Endothelial cell of umbilical vein (primary cell): ENCODE results near the gene IQSEC3. TPM values are rescaled to one million over a fixed set of nuclear protein-coding genes. Genes with fewer than 3 reads are reported as not detected.

ENCODE experiments used
- BruUV-seq: library from RNA; stranded (reverse); fragments of 400-500 nt; replicated peaks from 2 replicates; lab custom pipeline; 2021; lab: Mats Ljungman, UMichigan
- CTCF ChIA-PET: fragments of 300-600, 350-600 bp; sonication (Branson Sonifier 250); formaldehyde crosslinking; loops from one replicate; lab custom pipeline; 2021; ENCODE audit warnings: antibody characterized with exemption, inconsistent platforms; lab: Charles Lee
- POLR2A ChIA-PET: fragments of 300-600, 350-600 bp; sonication (Branson Sonifier 250); formaldehyde crosslinking; loops from one replicate; lab custom pipeline; 2021; ENCODE audit warnings: antibody characterized with exemption, inconsistent platforms; lab: Charles Lee
- DNase-seq: peaks from one replicate; pipeline ENCODE4 v3.0.0-alpha.2; 2011; ENCODE audit warnings: low read depth, low spot score
- FAIRE-seq: peaks from 2 replicates; lab custom pipeline; 2011; peaks lifted over from hg19 to GRCh38; lab: Jason Lieb, UNC
- H2AFZ ChIP-seq: 2 replicates; pipeline ENCODE4 v1.6.0; 2012; ENCODE audit warnings: low read depth, low read length, control low read depth, inconsistent platforms
- H3K27ac ChIP-seq: 2 replicates; pipeline ENCODE4 v1.5.1; 2011; ENCODE audit warnings: low read depth, mild to moderate bottlenecking, control low read depth, low read length, moderate library complexity; ENCODE audit not compliant: insufficient read depth
- H3K27me3 ChIP-seq, 2 experiments: 2 replicates each; pipeline versions ENCODE4 v1.6.0 to v1.6.1; 2011; ENCODE audit warnings: low read length in 2 of 2, mixed read lengths in 1 of 2; ENCODE audit not compliant: control insufficient read depth in 2 of 2, insufficient read depth in 2 of 2
- H3K36me3 ChIP-seq, 2 experiments: 2 replicates in 1 of 2; 3 replicates in 1 of 2; pipeline ENCODE4 v1.5.1; 2011; ENCODE audit warnings: low read length in 2 of 2, mild to moderate bottlenecking in 1 of 2, moderate library complexity in 1 of 2; ENCODE audit not compliant: control insufficient read depth in 2 of 2, insufficient read depth in 2 of 2; ENCODE audit errors: extremely low read depth in 1 of 2
- H3K4me1 ChIP-seq: 3 replicates; pipeline ENCODE4 v1.5.1; 2011; ENCODE audit warnings: mild to moderate bottlenecking, low read length; ENCODE audit not compliant: control insufficient read depth, insufficient read depth; ENCODE audit errors: extremely low read depth
- H3K4me2 ChIP-seq: 2 replicates; pipeline ENCODE4 v1.6.1; 2011; ENCODE audit warnings: low read length, control low read depth, mixed read lengths; ENCODE audit not compliant: insufficient read depth
- H3K4me3 ChIP-seq, 3 experiments: fragments of 200-600 bp in 1 of 3; sonication (generic), shearing (Covaris generic) in 1 of 3; replicated peaks in 1 of 3; 2 replicates each; pipeline ENCODE4 v1.5.1; 2011 to 2016; ENCODE audit warnings: control low read depth in 3 of 3, low read length in 3 of 3, mild to moderate bottlenecking in 2 of 3, inconsistent platforms in 1 of 3, low read depth in 1 of 3, moderate library complexity in 1 of 3; ENCODE audit not compliant: insufficient read depth in 1 of 3
- H3K79me2 ChIP-seq: 2 replicates; pipeline ENCODE4 v1.6.0; 2012; ENCODE audit warnings: low read length, inconsistent platforms; ENCODE audit not compliant: control insufficient read depth, insufficient read depth
- H3K9ac ChIP-seq: replicated peaks from 2 replicates; pipeline ENCODE3; 2011; ENCODE audit warnings: low read length, control low read depth; ENCODE audit not compliant: insufficient read depth; ENCODE audit errors: extremely low read depth
- H3K9me1 ChIP-seq: replicated peaks from 3 replicates; pipeline ENCODE4 v1.6.0; 2011; ENCODE audit warnings: mild to moderate bottlenecking, low read length; ENCODE audit not compliant: control insufficient read depth, insufficient read depth; ENCODE audit errors: extremely low read depth
- H3K9me3 ChIP-seq: replicated peaks from 2 replicates; pipeline ENCODE4 v1.5.1; 2012; ENCODE audit warnings: low read length, inconsistent platforms; ENCODE audit not compliant: control insufficient read depth, insufficient read depth
- H4K20me1 ChIP-seq: replicated peaks from 2 replicates; pipeline ENCODE3; 2011; ENCODE audit warnings: mild to moderate bottlenecking, low read length; ENCODE audit not compliant: control insufficient read depth, insufficient read depth; ENCODE audit errors: extremely low read depth
- EZH2 ChIP-seq: IDR thresholded peaks from 2 replicates; pipeline ENCODE4 v1.6.1; 2012; ENCODE audit warnings: borderline replicate concordance, low read depth, mild to moderate bottlenecking, moderate library complexity, low read length, inconsistent platforms; ENCODE audit not compliant: severe bottlenecking
- FOS ChIP-seq: IDR thresholded peaks from 2 replicates; pipeline ENCODE4 v1.6.1; 2011; ENCODE audit warnings: mild to moderate bottlenecking, low read length, moderate library complexity, borderline replicate concordance; ENCODE audit not compliant: insufficient read depth
- JUN ChIP-seq: IDR thresholded peaks from 2 replicates; pipeline ENCODE4 v1.6.1; 2011; ENCODE audit warnings: borderline replicate concordance, low read depth; ENCODE audit not compliant: insufficient read length, insufficient read depth
- POLR2A ChIP-seq: IDR thresholded peaks from 2 replicates; pipeline ENCODE4 v1.6.1; 2012; ENCODE audit warnings: low read depth, mild to moderate bottlenecking, control low read depth, low read length
- POLR2AphosphoS5 ChIP-seq: IDR thresholded peaks from 2 replicates; pipeline ENCODE4 v1.6.1; 2012; ENCODE audit warnings: low read depth, mild to moderate bottlenecking, control low read depth, low read length, moderate library complexity; ENCODE audit not compliant: insufficient read depth
- dilution Hi-C: fragments of 300-500 bp; cut with MboI; formaldehyde crosslinking; loops from one replicate; pipeline ENCODE4 v1.15.0; 2019; ENCODE audit warnings: low sequenced_read_pairs; ENCODE audit not compliant: extremely low pct_ligation_motif_present
- intact Hi-C: fragments of 100-400 bp; cut with micrococcal nuclease; formaldehyde crosslinking; loops from one replicate; pipeline ENCODE4 v1.10.0; 2022
- polyA plus RNA-seq, 4 experiments: library from polyadenylated mRNA; depleted of rRNA in 3 of 4; stranded (reverse) in 3 of 4; unstranded in 1 of 4; fragments of >200 nt; gene quantifications; 2 replicates each; pipeline versions ENCODE4 v1.2.1 to v1.2.3, GENCODE V29; 2011 to 2012; ENCODE audit warnings: missing spikeins in 1 of 4
- total RNA-seq: library from RNA; stranded (reverse); gene quantifications from 2 replicates; pipeline ENCODE4 v1.2.3, GENCODE V29; 2021
- TF ChIP-seq, protein P1 (sequence below): IDR thresholded peaks from 2 replicates; pipeline ENCODE4 v1.6.1; 2011; ENCODE audit not compliant: insufficient read depth, insufficient read length
- TF ChIP-seq, protein P2 (sequence below), 2 donors: IDR thresholded peaks; 1 replicate in 1 of 2; 2 replicates in 1 of 2; pipeline ENCODE4 v1.5.1; 2011; ENCODE audit warnings: low read length in 2 of 2, mild to moderate bottlenecking in 2 of 2, moderate library complexity in 2 of 2, control low read depth in 1 of 2, inconsistent platforms in 1 of 2, low read depth in 1 of 2; ENCODE audit not compliant: insufficient read depth in 1 of 2; ENCODE audit errors: extremely low read depth in 1 of 2

The IQSEC3 gene
- total and polyA plus RNA-seq, 2 donors (not counting 3 experiments of a cell fraction or from before 2014, with no cell fraction given): not detected

DNA sequence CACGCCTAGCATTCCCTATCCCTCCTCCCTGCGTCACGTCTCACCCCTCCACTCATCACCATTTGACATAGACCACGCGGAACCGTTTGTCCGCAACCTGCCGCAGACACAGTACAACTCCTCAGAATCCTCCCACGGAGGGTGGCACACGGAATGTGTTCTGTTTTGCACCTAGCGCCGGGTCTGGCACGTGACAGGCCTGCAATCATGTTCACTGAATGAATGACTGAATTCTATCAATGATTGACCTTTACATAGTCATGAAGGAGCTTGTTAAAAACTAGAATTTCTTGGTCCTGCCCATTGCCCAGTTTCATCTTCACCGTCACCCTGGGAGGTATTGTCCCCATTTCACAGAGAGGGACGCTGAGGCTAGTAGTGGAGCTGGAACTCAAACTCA is 142.7 kb downstream of the IQSEC3 start:
- intact Hi-C loops (no loop called here), dilution Hi-C loops (no loop called here)
- Histone ChIP-seq H4K20me1 (no peaks in the 10 kb centered on the region), H3K9ac (no peak overlapping the region), H3K4me2 (no peak overlapping the region), H2AFZ (no peak overlapping the region), H3K27ac (no peak overlapping the region), H3K4me1 (no peaks in the 10 kb centered on the region), H3K36me3 (no peaks in the 10 kb centered on the region), H3K79me2 (no peaks in the 10 kb centered on the region), H3K9me1 (no peaks in the 10 kb centered on the region), H3K27me3 (peaks cover 0 to 3% of the 10 kb centered on the region in 2 experiments), H3K4me3 (no peak overlapping the region), H3K9me3 (no peaks in the 10 kb centered on the region)
- FAIRE-seq (no peak), DNase-seq (no peak)
- POLR2A ChIA-PET: no interaction called here
- CTCF ChIA-PET: no interaction called here
- BruUV-seq: no TSS peak
- no peak for TF ChIP-seq POLR2A
- TF ChIP-seq, protein P1, sequence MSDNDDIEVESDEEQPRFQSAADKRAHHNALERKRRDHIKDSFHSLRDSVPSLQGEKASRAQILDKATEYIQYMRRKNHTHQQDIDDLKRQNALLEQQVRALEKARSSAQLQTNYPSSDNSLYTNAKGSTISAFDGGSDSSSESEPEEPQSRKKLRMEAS: no peak
- no peak for TF ChIP-seq FOS
- TF ChIP-seq, protein P2, sequence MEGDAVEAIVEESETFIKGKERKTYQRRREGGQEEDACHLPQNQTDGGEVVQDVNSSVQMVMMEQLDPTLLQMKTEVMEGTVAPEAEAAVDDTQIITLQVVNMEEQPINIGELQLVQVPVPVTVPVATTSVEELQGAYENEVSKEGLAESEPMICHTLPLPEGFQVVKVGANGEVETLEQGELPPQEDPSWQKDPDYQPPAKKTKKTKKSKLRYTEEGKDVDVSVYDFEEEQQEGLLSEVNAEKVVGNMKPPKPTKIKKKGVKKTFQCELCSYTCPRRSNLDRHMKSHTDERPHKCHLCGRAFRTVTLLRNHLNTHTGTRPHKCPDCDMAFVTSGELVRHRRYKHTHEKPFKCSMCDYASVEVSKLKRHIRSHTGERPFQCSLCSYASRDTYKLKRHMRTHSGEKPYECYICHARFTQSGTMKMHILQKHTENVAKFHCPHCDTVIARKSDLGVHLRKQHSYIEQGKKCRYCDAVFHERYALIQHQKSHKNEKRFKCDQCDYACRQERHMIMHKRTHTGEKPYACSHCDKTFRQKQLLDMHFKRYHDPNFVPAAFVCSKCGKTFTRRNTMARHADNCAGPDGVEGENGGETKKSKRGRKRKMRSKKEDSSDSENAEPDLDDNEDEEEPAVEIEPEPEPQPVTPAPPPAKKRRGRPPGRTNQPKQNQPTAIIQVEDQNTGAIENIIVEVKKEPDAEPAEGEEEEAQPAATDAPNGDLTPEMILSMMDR (IDR thresholded peaks at IDR 0.05; ENCODE audit: extremely low read depth in 1 of 2, insufficient read depth in 1 of 2, low read depth in 1 of 2, low read length in 2 of 2): no peak
- no peak for TF ChIP-seq JUN
- TF ChIP-seq POLR2AphosphoS5: no peak
- TF ChIP-seq EZH2: no peak
